ENCODE results near the gene TPH2.

The TPH2 gene

GRCh38 chr12:71949646-71950045, 11.0 kb downstream of the TPH2 start:
- DNase-seq (no peak), ATAC-seq (replicated peaks) (no peak)
- Mint-ChIP-seq H3K4me3 (no peak overlapping the region), H3K27me3 (peaks cover 32 to 49% of the 10 kb centered on the region in 2 donors), H3K9me3 (no peaks in the 10 kb centered on the region), H3K36me3 (no peaks in the 10 kb centered on the region), H3K27ac (no peak overlapping the region), H3K4me1 (no peaks in the 10 kb centered on the region)

GRCh38 chr12:71950404-71950803, 11.8 kb downstream of the TPH2 start:
- Mint-ChIP-seq H3K9me3 (no peaks in the 10 kb centered on the region), H3K36me3 (no peaks in the 10 kb centered on the region), H3K27me3 (peaks cover 24 to 42% of the 10 kb centered on the region in 2 donors), H3K4me3 (no peak overlapping the region), H3K4me1 (no peaks in the 10 kb centered on the region), H3K27ac (no peak overlapping the region)
- no peak for ATAC-seq (replicated peaks)
- no peak for DNase-seq

GRCh38 chr12:71950819-71951218, 12.2 kb downstream of the TPH2 start:
- no peaks in the 10 kb centered on the region for H3K9me3 Mint-ChIP-seq

GRCh38 chr12:71954083-71954778, 15.6 kb downstream of the TPH2 start:
- DNase-seq: no peak
- Mint-ChIP-seq H3K27me3 (peaks cover 23 to 44% of the 10 kb centered on the region in 2 donors), H3K9me3 (no peaks in the 10 kb centered on the region), H3K4me3 (no peak overlapping the region), H3K4me1 (no peaks in the 10 kb centered on the region), H3K36me3 (no peaks in the 10 kb centered on the region), H3K27ac (peak overlapping the region; percentile 27)
- no peak for ATAC-seq (replicated peaks)

More at GRCh38 chr12:71950819-71951218, 12.2 kb downstream of the TPH2 start:
- DNase-seq (no peak), ATAC-seq (replicated peaks) (no peak)
- Mint-ChIP-seq H3K4me3 (no peak overlapping the region), H3K27me3 (peaks cover 24 to 41% of the 10 kb centered on the region in 2 donors), H3K36me3 (no peaks in the 10 kb centered on the region), H3K4me1 (no peaks in the 10 kb centered on the region), H3K27ac (peak overlapping the region; percentile 37)

GRCh38 chr12:71954861-71955260, 16.2 kb downstream of the TPH2 start:
- ATAC-seq (replicated peaks): no peak
- Mint-ChIP-seq H3K9me3 (no peaks in the 10 kb centered on the region), H3K4me3 (no peak overlapping the region), H3K36me3 (no peaks in the 10 kb centered on the region), H3K27ac (no peak overlapping the region), H3K27me3 (peaks cover 28 to 48% of the 10 kb centered on the region in 2 donors), H3K4me1 (no peaks in the 10 kb centered on the region)
- DNase-seq: no peak

GRCh38 chr12:71955970-71956369, 17.3 kb downstream of the TPH2 start:
- Mint-ChIP-seq H3K9me3 (no peaks in the 10 kb centered on the region), H3K4me3 (no peak overlapping the region), H3K27me3 (peaks cover 27 to 42% of the 10 kb centered on the region in 2 donors), H3K4me1 (no peaks in the 10 kb centered on the region), H3K27ac (no peak overlapping the region), H3K36me3 (no peaks in the 10 kb centered on the region)
- DNase-seq (no peak), ATAC-seq (replicated peaks) (no peak)

GRCh38 chr12:71958056-71958455, 19.4 kb downstream of the TPH2 start:
- Mint-ChIP-seq H3K4me1 (no peaks in the 10 kb centered on the region), H3K27me3 (peaks cover 23 to 32% of the 10 kb centered on the region in 2 donors), H3K4me3 (no peak overlapping the region), H3K36me3 (no peaks in the 10 kb centered on the region), H3K27ac (no peak overlapping the region), H3K9me3 (no peaks in the 10 kb centered on the region)
- DNase-seq (no peak), ATAC-seq (replicated peaks) (peak in 1 of 2 donors; percentile 60)

GRCh38 chr12:71958457-71958856, 19.8 kb downstream of the TPH2 start:
- H3K4me3 Mint-ChIP-seq: no peak overlapping the region
- H3K4me1 Mint-ChIP-seq: no peaks in the 10 kb centered on the region
- no peaks in the 10 kb centered on the region for H3K9me3 Mint-ChIP-seq
- no peaks in the 10 kb centered on the region for H3K36me3 Mint-ChIP-seq
- H3K27me3 Mint-ChIP-seq: peaks cover 19 to 28% of the 10 kb centered on the region in 2 donors
- no peak for DNase-seq
- ATAC-seq (replicated peaks): no peak
- H3K27ac Mint-ChIP-seq: no peak overlapping the region

GRCh38 chr12:71958993-71959578, 20.4 kb downstream of the TPH2 start:
- no peak for DNase-seq
- Mint-ChIP-seq H3K9me3 (no peaks in the 10 kb centered on the region), H3K4me3 (no peak overlapping the region), H3K27me3 (peaks cover 14 to 24% of the 10 kb centered on the region in 2 donors), H3K4me1 (no peaks in the 10 kb centered on the region), H3K36me3 (no peaks in the 10 kb centered on the region), H3K27ac (no peak overlapping the region)
- ATAC-seq (replicated peaks): peak in 1 of 2 donors; percentile 29

GRCh38 chr12:71967211-71967610, 28.6 kb downstream of the TPH2 start:
- peaks cover 19 to 31% of the 10 kb centered on the region in 2 donors for H3K27me3 Mint-ChIP-seq
- H3K9me3 Mint-ChIP-seq: no peaks in the 10 kb centered on the region
- no peak overlapping the region for H3K27ac Mint-ChIP-seq
- ATAC-seq (replicated peaks): no peak
- no peak for DNase-seq
- H3K4me1 Mint-ChIP-seq: no peaks in the 10 kb centered on the region
- no peak overlapping the region for H3K4me3 Mint-ChIP-seq
- H3K36me3 Mint-ChIP-seq: no peaks in the 10 kb centered on the region

- ATAC-seq (replicated peaks) (no peak), DNase-seq (no peak)
- Mint-ChIP-seq H3K36me3 (no peaks in the 10 kb centered on the region), H3K27ac (no peak overlapping the region), H3K9me3 (no peaks in the 10 kb centered on the region), H3K4me3 (no peak overlapping the region), H3K27me3 (peaks cover 25 to 29% of the 10 kb centered on the region in 2 donors), H3K4me1 (no peaks in the 10 kb centered on the region)
Observed at GRCh38 chr12:71969330-71969729, 30.7 kb downstream of the TPH2 start.

- no peaks in the 10 kb centered on the region for H3K9me3 Mint-ChIP-seq
- H3K4me3 Mint-ChIP-seq: no peak overlapping the region
- no peaks in the 10 kb centered on the region for H3K36me3 Mint-ChIP-seq
- DNase-seq: no peak
- ATAC-seq (replicated peaks): no peak
- no peak overlapping the region for H3K27ac Mint-ChIP-seq
- no peaks in the 10 kb centered on the region for H3K4me1 Mint-ChIP-seq
- H3K27me3 Mint-ChIP-seq: peaks cover 25 to 27% of the 10 kb centered on the region in 2 donors
Observed at GRCh38 chr12:71970031-71970430, 31.4 kb downstream of the TPH2 start.

- no peaks in the 10 kb centered on the region for H3K9me3 Mint-ChIP-seq
- H3K27me3 Mint-ChIP-seq: peaks cover 23 to 29% of the 10 kb centered on the region in 2 donors
- no peak for ATAC-seq (replicated peaks)
- no peak overlapping the region for H3K27ac Mint-ChIP-seq
- H3K36me3 Mint-ChIP-seq: no peaks in the 10 kb centered on the region
- no peak for DNase-seq
- H3K4me3 Mint-ChIP-seq: no peak overlapping the region
- no peaks in the 10 kb centered on the region for H3K4me1 Mint-ChIP-seq
Observed at GRCh38 chr12:71972441-71973074, 33.9 kb downstream of the TPH2 start.

GRCh38 chr12:71973687-71974086, 35.0 kb downstream of the TPH2 start:
- Mint-ChIP-seq H3K4me1 (no peaks in the 10 kb centered on the region), H3K9me3 (no peaks in the 10 kb centered on the region), H3K27ac (no peak overlapping the region), H3K27me3 (peaks cover 14 to 18% of the 10 kb centered on the region in 2 donors), H3K4me3 (no peak overlapping the region), H3K36me3 (no peaks in the 10 kb centered on the region)
- ATAC-seq (replicated peaks) (no peak), DNase-seq (no peak)

- peaks cover 0 to 6% of the 10 kb centered on the region in 2 donors for H3K27me3 Mint-ChIP-seq
- no peak overlapping the region for H3K27ac Mint-ChIP-seq
- no peak overlapping the region for H3K4me3 Mint-ChIP-seq
- no peaks in the 10 kb centered on the region for H3K4me1 Mint-ChIP-seq
- DNase-seq: no peak
- no peak for ATAC-seq (replicated peaks)
- H3K36me3 Mint-ChIP-seq: no peaks in the 10 kb centered on the region
- no peaks in the 10 kb centered on the region for H3K9me3 Mint-ChIP-seq
Observed at GRCh38 chr12:71980538-71980937, 41.9 kb downstream of the TPH2 start.

Data from stimulated activated naive B cell treated with anti-CD40 and anti-IgM and Interleukin-4, amounts not matched to agents 10 μg/mL and 1 μg/mL and 100 μg/mL, for 72 hours (primary cell).